Retinal pigment epithelial cell (primary cell): ENCODE results near the gene HS6ST3.

Experiments
- DNase-seq: peaks from one replicate; pipeline ENCODE4 v3.0.0-alpha.2; 2010; ENCODE audit warnings: low read depth
- H3K4me3 ChIP-seq: 2 replicates; pipeline ENCODE4 v1.5.1; 2011; ENCODE audit warnings: mild to moderate bottlenecking, low read length, control low read depth, moderate library complexity
- CTCF ChIP-seq: conservative IDR thresholded peaks from 2 replicates; pipeline ENCODE4 v1.5.1; 2011; ENCODE audit warnings: low read depth, low read length, control low read depth, inconsistent platforms

HS6ST3 gene

GRCh38 chr13:96779691-96780090 lies 689.8 kb downstream of the HS6ST3 start:
- TF ChIP-seq CTCF: no peak
- DNase-seq: no peak

GRCh38 chr13:96780105-96780504 lies 690.2 kb downstream of the HS6ST3 start:
- H3K4me3 ChIP-seq: no peak overlapping the region
- no peak for TF ChIP-seq CTCF
- no peak for DNase-seq

More at GRCh38 chr13:96779691-96780090, 689.8 kb downstream of the HS6ST3 start:
- no peak overlapping the region for H3K4me3 ChIP-seq

DNA sequence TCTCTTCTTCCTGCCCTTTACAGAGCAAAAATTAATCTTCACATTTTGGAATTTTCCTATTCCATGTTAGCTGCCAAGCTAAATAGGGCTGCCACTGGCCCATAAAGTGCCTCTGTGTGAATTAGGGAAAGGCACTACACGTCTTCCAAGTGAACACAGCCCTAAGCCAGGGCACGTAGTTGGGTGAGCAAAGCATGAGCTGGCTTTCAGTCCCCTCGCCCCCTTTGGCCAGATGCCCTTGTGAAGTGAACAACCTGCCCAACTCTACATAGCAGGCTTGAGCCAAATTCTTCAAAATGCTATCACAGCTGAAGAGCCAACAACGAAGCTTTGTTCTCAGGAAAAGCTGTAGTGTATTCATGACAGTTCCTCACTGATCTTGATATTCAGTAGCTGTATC lies 691.2 kb downstream of the HS6ST3 start:
- no peak for TF ChIP-seq CTCF
- no peak for DNase-seq
- no peak overlapping the region for H3K4me3 ChIP-seq

GRCh38 chr13:96782186-96782585 lies 692.3 kb downstream of the HS6ST3 start:
- no peak for DNase-seq
- no peak overlapping the region for H3K4me3 ChIP-seq
- no peak for TF ChIP-seq CTCF

- no peak overlapping the region for H3K4me3 ChIP-seq
- no peak for TF ChIP-seq CTCF
- no peak for DNase-seq
Measured at GRCh38 chr13:96783057-96783456, 693.1 kb downstream of the HS6ST3 start.

- no peak for TF ChIP-seq CTCF
- DNase-seq: no peak
- no peak overlapping the region for H3K4me3 ChIP-seq
Measured at GRCh38 chr13:96783511-96783910, 693.6 kb downstream of the HS6ST3 start.

DNA sequence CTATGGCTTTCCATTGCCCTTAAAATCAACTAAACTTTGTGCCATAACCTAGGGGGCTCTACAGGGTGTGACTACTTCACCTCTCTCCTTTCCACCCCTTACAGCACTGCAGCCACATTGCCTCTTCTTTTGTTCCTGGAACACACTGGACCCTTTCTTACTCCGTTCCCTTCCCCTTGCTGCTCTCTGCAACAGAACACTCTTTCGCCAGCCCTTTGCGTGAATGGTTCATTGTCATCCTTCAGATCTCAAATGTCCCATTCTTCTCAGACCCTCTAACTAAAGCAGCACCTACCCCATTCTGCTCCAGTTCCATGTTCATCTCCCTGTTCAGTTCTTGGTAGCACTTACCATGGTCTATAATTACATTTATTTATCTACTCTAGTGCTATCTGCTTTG lies 696.1 kb downstream of the HS6ST3 start:
- H3K4me3 ChIP-seq: no peak overlapping the region
- no peak for TF ChIP-seq CTCF
- DNase-seq: no peak
